Measurements from ENCODE around the gene CNTN1.

CNTN1 gene

GRCh38 chr12:40768125-40768864, 76.1 kb downstream of the CNTN1 start:
- in situ Hi-C loops (cut with MboI; ENCODE audit: low sequenced_read_pairs), result no loop called here

- in situ Hi-C loops (cut with MboI; ENCODE audit: low sequenced_read_pairs), result no loop called here
Measured at GRCh38 chr12:40769846-40770245, 77.6 kb downstream of the CNTN1 start.

GRCh38 chr12:40770781-40771180, 78.5 kb downstream of the CNTN1 start:
- in situ Hi-C loops (cut with MboI; ENCODE audit: low sequenced_read_pairs), result no loop called here

- in situ Hi-C loops (cut with MboI; ENCODE audit: low sequenced_read_pairs), result no loop called here
Measured at GRCh38 chr12:40775661-40776060, 83.4 kb downstream of the CNTN1 start.

GRCh38 chr12:40784102-40784501, 91.9 kb downstream of the CNTN1 start:
- in situ Hi-C loops (cut with MboI; ENCODE audit: low sequenced_read_pairs), result no loop called here

- in situ Hi-C loops (cut with MboI; ENCODE audit: low sequenced_read_pairs), result no loop called here
Measured at GRCh38 chr12:40788276-40788675, 96.0 kb downstream of the CNTN1 start.

- in situ Hi-C loops (cut with MboI; ENCODE audit: low sequenced_read_pairs), result no loop called here
Measured at GRCh38 chr12:40792792-40793386, 100.7 kb downstream of the CNTN1 start.

GRCh38 chr12:40793471-40793870, 101.2 kb downstream of the CNTN1 start:
- in situ Hi-C loops (cut with MboI; ENCODE audit: low sequenced_read_pairs), result no loop called here

GRCh38 chr12:40794087-40794486, 101.8 kb downstream of the CNTN1 start:
- in situ Hi-C loops (cut with MboI; ENCODE audit: low sequenced_read_pairs), result no loop called here

- in situ Hi-C loops (cut with MboI; ENCODE audit: low sequenced_read_pairs), result no loop called here
Measured at GRCh38 chr12:40801082-40801481, 108.8 kb downstream of the CNTN1 start.

GRCh38 chr12:40801861-40802260, 109.6 kb downstream of the CNTN1 start:
- in situ Hi-C loops (cut with MboI; ENCODE audit: low sequenced_read_pairs), result no loop called here

- in situ Hi-C loops (cut with MboI; ENCODE audit: low sequenced_read_pairs), result no loop called here
Measured at GRCh38 chr12:40802656-40803055, 110.4 kb downstream of the CNTN1 start.

- in situ Hi-C loops (cut with MboI; ENCODE audit: low sequenced_read_pairs), result no loop called here
Measured at GRCh38 chr12:40819436-40820108, 127.3 kb downstream of the CNTN1 start.

- in situ Hi-C loops (cut with MboI; ENCODE audit: low sequenced_read_pairs), result no loop called here
Measured at GRCh38 chr12:40820794-40821484, 128.7 kb downstream of the CNTN1 start.

- in situ Hi-C loops (cut with MboI; ENCODE audit: low sequenced_read_pairs), result no loop called here
Measured at GRCh38 chr12:40825156-40825555, 132.9 kb downstream of the CNTN1 start.

GRCh38 chr12:40827683-40828592, 135.7 kb downstream of the CNTN1 start:
- in situ Hi-C loops (cut with MboI; ENCODE audit: low sequenced_read_pairs), result no loop called here

GRCh38 chr12:40828593-40828990, 136.4 kb downstream of the CNTN1 start:
- in situ Hi-C loops (cut with MboI; ENCODE audit: low sequenced_read_pairs), result no loop called here

- in situ Hi-C loops (cut with MboI; ENCODE audit: low sequenced_read_pairs), result no loop called here
Measured at GRCh38 chr12:40829738-40830144, 137.5 kb downstream of the CNTN1 start.

GRCh38 chr12:40831916-40832315, 139.7 kb downstream of the CNTN1 start:
- in situ Hi-C loops (cut with MboI; ENCODE audit: low sequenced_read_pairs), result no loop called here

- in situ Hi-C loops (cut with MboI; ENCODE audit: low sequenced_read_pairs), result no loop called here
Measured at GRCh38 chr12:40832668-40833067, 140.4 kb downstream of the CNTN1 start.

Measured in HL-60/S4 treated with retinoic acid at 250 ng/mL for 4 days and 3 days (cell line).